Measurements from ENCODE around the gene GFPT1. TPM values are rescaled to one million over a fixed set of nuclear protein-coding genes. Genes with fewer than 3 reads are reported as not detected.

Gene GFPT1
- polyA plus RNA-seq, 3 donors, result 3.6 to 4.5 (median 3.7) TPM

GRCh38 chr2:69288429-69288828 lies 98.6 kb downstream of the GFPT1 start:
- WGBS (ENCODE audit: insufficient coverage), result no CpG with 5 or more reads among the region's 1 CpG
- Mint-ChIP-seq H3K27ac (no peak overlapping the region), H3K27me3 (ENCODE audit: low read depth in 3 of 3) (no peaks in the 10 kb centered on the region), H3K4me1 (peaks cover 5% of the 10 kb centered on the region), H3K9me3 (peaks cover 0 to 4% (median 0%) of the 10 kb centered on the region in 7 donors), H3K36me3 (no peaks in the 10 kb centered on the region), H3K4me3 (no peak overlapping the region)
- H3K9me3 ChIP-seq (replicated peaks in 1 of 2; ENCODE audit: control insufficient read depth in 1 of 2, insufficient read depth in 1 of 2, low read length in 2 of 2), result peaks cover 0 to 3% of the 10 kb centered on the region in 2 donors
- intact Hi-C loops (cut with micrococcal nuclease), result no loop called here
- H3K27ac ChIP-seq (ENCODE audit: low read depth in 1 of 2, low read length in 2 of 2), result no peak overlapping the region
- H3K4me1 ChIP-seq (ENCODE audit: control insufficient read depth in 1 of 2, insufficient read depth in 2 of 2, low read length in 2 of 2), result no peaks in the 10 kb centered on the region
- no peaks in the 10 kb centered on the region for H3K36me3 ChIP-seq (replicated peaks in 1 of 2; ENCODE audit: control insufficient read depth in 1 of 2, insufficient read depth in 2 of 2, low read length in 2 of 2)
- H4K20me1 ChIP-seq (ENCODE audit: insufficient read depth, low read length), result no peaks in the 10 kb centered on the region
- no peak overlapping the region for H3K4me3 ChIP-seq (replicated peaks in 1 of 3; ENCODE audit: low read depth in 2 of 3, low read length in 3 of 3)
- no peak for TF ChIP-seq CTCF (IDR thresholded peaks at IDR 0.05)
- H2AFZ ChIP-seq (ENCODE audit: insufficient read depth, low read depth, low read length, poor library complexity, severe bottlenecking), result no peak overlapping the region
- no peak overlapping the region for H3K9ac ChIP-seq (ENCODE audit: insufficient read depth, low read length, poor library complexity, severe bottlenecking)
- no peak for DNase-seq
- H3K27me3 ChIP-seq (ENCODE audit: control insufficient read depth in 2 of 2, insufficient read depth in 2 of 2, low read length in 2 of 2), result no peaks in the 10 kb centered on the region
- no peaks in the 10 kb centered on the region for H3K79me2 ChIP-seq (ENCODE audit: insufficient read depth, low read length)
- H3K4me2 ChIP-seq (replicated peaks; ENCODE audit: extremely low read depth, low read length, poor library complexity, severe bottlenecking), result no peak overlapping the region

- Mint-ChIP-seq H3K36me3 (no peaks in the 10 kb centered on the region), H3K4me3 (no peak overlapping the region), H3K27me3 (ENCODE audit: low read depth in 3 of 3) (no peaks in the 10 kb centered on the region), H3K9me3 (peaks cover 0 to 4% (median 0%) of the 10 kb centered on the region in 7 donors), H3K4me1 (peaks cover 5% of the 10 kb centered on the region), H3K27ac (peak overlapping the region in 1 of 7 donors; percentile 21)
- no peaks in the 10 kb centered on the region for H3K79me2 ChIP-seq (ENCODE audit: insufficient read depth, low read length)
- no peak overlapping the region for H3K4me2 ChIP-seq (replicated peaks; ENCODE audit: extremely low read depth, low read length, poor library complexity, severe bottlenecking)
- no peaks in the 10 kb centered on the region for H3K4me1 ChIP-seq (ENCODE audit: control insufficient read depth in 1 of 2, insufficient read depth in 2 of 2, low read length in 2 of 2)
- intact Hi-C loops (cut with micrococcal nuclease), result no loop called here
- no peak for TF ChIP-seq CTCF (IDR thresholded peaks at IDR 0.05)
- peaks cover 0 to 3% of the 10 kb centered on the region in 2 donors for H3K9me3 ChIP-seq (replicated peaks in 1 of 2; ENCODE audit: control insufficient read depth in 1 of 2, insufficient read depth in 1 of 2, low read length in 2 of 2)
- no peaks in the 10 kb centered on the region for H3K27me3 ChIP-seq (ENCODE audit: control insufficient read depth in 2 of 2, insufficient read depth in 2 of 2, low read length in 2 of 2)
- no peak overlapping the region for H3K27ac ChIP-seq (ENCODE audit: low read depth in 1 of 2, low read length in 2 of 2)
- no peak for DNase-seq
- WGBS (ENCODE audit: insufficient coverage), result no CpG with 5 or more reads among the region's 5 CpGs
- H3K4me3 ChIP-seq (replicated peaks in 1 of 3; ENCODE audit: low read depth in 2 of 3, low read length in 3 of 3), result no peak overlapping the region
- H4K20me1 ChIP-seq (ENCODE audit: insufficient read depth, low read length), result no peaks in the 10 kb centered on the region
- H3K9ac ChIP-seq (ENCODE audit: insufficient read depth, low read length, poor library complexity, severe bottlenecking), result no peak overlapping the region
- no peaks in the 10 kb centered on the region for H3K36me3 ChIP-seq (replicated peaks in 1 of 2; ENCODE audit: control insufficient read depth in 1 of 2, insufficient read depth in 2 of 2, low read length in 2 of 2)
- no peak overlapping the region for H2AFZ ChIP-seq (ENCODE audit: insufficient read depth, low read depth, low read length, poor library complexity, severe bottlenecking)
Measured at GRCh38 chr2:69287544-69287943, 99.5 kb downstream of the GFPT1 start.
